ENCODE data around the gene CLBA1.
"Not testable (repeated sequence)": the region's sequence is repeated elsewhere in the genome, so short reads cannot be mapped to it uniquely, and the experiment has no call there.

CLBA1 gene

GRCh38 chr14:104947881-104948735 is 37.5 kb upstream of the CLBA1 start:
- not testable (repeated sequence) for DNase-seq (ENCODE audit: low spot score)

GRCh38 chr14:104948736-104949031 is 36.9 kb upstream of the CLBA1 start:
- no peak for DNase-seq (ENCODE audit: low spot score)

DNA sequence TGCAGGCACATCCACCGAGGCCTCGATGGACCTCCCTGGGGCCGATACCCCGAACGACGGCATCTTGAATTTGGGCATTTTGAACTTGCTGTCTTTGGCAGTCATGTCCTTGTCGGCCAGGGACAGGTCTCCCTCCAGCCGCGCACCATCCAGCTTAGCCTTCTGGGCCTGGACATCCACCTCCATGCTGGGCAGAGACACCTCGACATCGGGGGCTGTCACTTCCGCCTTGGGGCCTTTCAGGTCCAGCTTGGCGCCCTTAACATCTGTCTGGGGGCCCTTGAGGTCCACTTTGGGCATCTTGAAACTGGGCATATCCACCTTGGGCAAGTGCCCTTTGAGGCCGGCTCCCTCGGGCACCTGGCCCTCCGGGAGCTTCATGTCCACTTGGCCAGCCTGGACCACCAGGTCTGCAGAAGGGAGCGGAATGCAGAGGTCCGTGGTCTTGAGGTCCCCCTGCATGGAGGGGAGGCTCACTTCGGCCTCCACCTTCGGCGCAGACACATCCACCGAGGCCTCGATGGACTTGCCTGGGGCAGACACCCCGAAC is 36.1 kb upstream of the CLBA1 start:
- not testable (repeated sequence) for DNase-seq (ENCODE audit: low spot score)

- no peak for DNase-seq (ENCODE audit: low spot score)
Measured at GRCh38 chr14:104950021-104950420, 35.6 kb upstream of the CLBA1 start.

DNA sequence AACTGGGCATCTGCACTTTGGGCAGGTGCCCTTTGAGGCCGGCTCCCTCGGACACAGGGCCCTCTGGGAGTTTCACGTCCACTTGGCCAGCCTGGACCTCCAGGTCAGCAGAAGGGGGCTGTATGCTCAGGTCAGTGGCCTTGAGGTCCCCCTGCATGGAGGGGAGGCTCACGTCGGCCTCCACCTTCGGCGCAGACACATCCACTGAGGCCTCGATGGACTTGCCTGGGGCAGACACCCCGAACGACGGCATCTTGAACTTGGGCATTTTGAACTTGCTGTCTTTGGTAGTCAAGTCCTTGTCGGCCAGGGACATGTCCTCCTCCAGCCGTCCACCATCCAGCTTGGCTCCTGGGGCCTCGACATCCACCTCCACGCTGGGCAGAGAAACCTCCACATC is 34.9 kb upstream of the CLBA1 start:
- not testable (repeated sequence) for DNase-seq (ENCODE audit: low spot score)

- not testable (repeated sequence) for DNase-seq (ENCODE audit: low spot score)
Measured at GRCh38 chr14:104951863-104952657, 33.5 kb upstream of the CLBA1 start.

- DNase-seq (ENCODE audit: low spot score) = no peak
Measured at GRCh38 chr14:104953097-104953496, 32.5 kb upstream of the CLBA1 start.

GRCh38 chr14:104953896-104954656 is 31.5 kb upstream of the CLBA1 start:
- no peak for DNase-seq (ENCODE audit: low spot score)

- no peak for DNase-seq (ENCODE audit: low spot score)
Measured at GRCh38 chr14:104954746-104955395, 30.7 kb upstream of the CLBA1 start.

- no peak for DNase-seq (ENCODE audit: low spot score)
Measured at GRCh38 chr14:104955396-104955770, 30.2 kb upstream of the CLBA1 start.

- DNase-seq (ENCODE audit: low spot score) = no peak
Measured at GRCh38 chr14:104956290-104956890, 29.2 kb upstream of the CLBA1 start.

- DNase-seq (ENCODE audit: low spot score) = no peak
Measured at GRCh38 chr14:104957146-104958113, 28.2 kb upstream of the CLBA1 start.

GRCh38 chr14:104964546-104964945 is 21.0 kb upstream of the CLBA1 start:
- no peak for DNase-seq (ENCODE audit: low spot score)

- DNase-seq (ENCODE audit: low spot score) = no peak
Measured at GRCh38 chr14:104965561-104966231, 19.9 kb upstream of the CLBA1 start.

- no peak for DNase-seq (ENCODE audit: low spot score)
Measured at GRCh38 chr14:104966261-104966865, 19.2 kb upstream of the CLBA1 start.

GRCh38 chr14:104966981-104967385 is 18.6 kb upstream of the CLBA1 start:
- no peak for DNase-seq (ENCODE audit: low spot score)

- no peak for DNase-seq (ENCODE audit: low spot score)
Measured at GRCh38 chr14:104967386-104968152, 18.0 kb upstream of the CLBA1 start.

- no peak for DNase-seq (ENCODE audit: low spot score)
Measured at GRCh38 chr14:104968153-104968527, 17.4 kb upstream of the CLBA1 start.

Measured in SK-N-DZ (cell line).